ENCODE data around the gene STAT3. TPM values are rescaled to one million over a fixed set of nuclear protein-coding genes. Genes with fewer than 3 reads are reported as not detected.
"Not testable (repeated sequence)": the region's sequence is repeated elsewhere in the genome, so short reads cannot be mapped to it uniquely, and the experiment has no call there.

Gene STAT3
- total and polyA plus RNA-seq, 4 donors, result 34.1 to 297 (median 178) TPM

GRCh38 chr17:42268236-42268635 lies 120.0 kb downstream of the STAT3 start:
- DNase-seq (no peak), ATAC-seq (ENCODE audit: low FRiP score) (no peak)
- H3K27ac ChIP-seq (ENCODE audit: low read depth in 1 of 2, low read length in 2 of 2), result no peak overlapping the region
- WGBS, 2 donors, result 83 to 88% methylated on average over 5 of the region's 5 CpGs
- no peaks in the 10 kb centered on the region for H3K9me3 ChIP-seq (ENCODE audit: control insufficient read depth, low read length)
- no peak overlapping the region for H3K4me3 ChIP-seq (ENCODE audit: low read length in 2 of 2)
- H3K27me3 ChIP-seq (ENCODE audit: control insufficient read depth in 1 of 2, insufficient read depth in 2 of 2, low read length in 1 of 2), result no peaks in the 10 kb centered on the region
- H3K4me1 ChIP-seq (ENCODE audit: control insufficient read depth in 1 of 2, insufficient read depth in 2 of 2, low read length in 2 of 2), result no peaks in the 10 kb centered on the region
- H3K36me3 ChIP-seq (ENCODE audit: control insufficient read depth in 1 of 2, insufficient read depth in 2 of 2, low read length in 1 of 2), result no peaks in the 10 kb centered on the region
- intact Hi-C loops (cut with DNase I), result no loop called here

- Histone ChIP-seq H3K36me3 (ENCODE audit: control insufficient read depth in 1 of 2, insufficient read depth in 2 of 2, low read length in 1 of 2) (no peaks in the 10 kb centered on the region), H3K27ac (ENCODE audit: low read depth in 1 of 2, low read length in 2 of 2) (no peak overlapping the region), H3K9me3 (ENCODE audit: control insufficient read depth, low read length) (no peaks in the 10 kb centered on the region), H3K4me1 (ENCODE audit: control insufficient read depth in 1 of 2, insufficient read depth in 2 of 2, low read length in 2 of 2) (no peaks in the 10 kb centered on the region), H3K27me3 (ENCODE audit: control insufficient read depth in 1 of 2, insufficient read depth in 2 of 2, low read length in 1 of 2) (no peaks in the 10 kb centered on the region), H3K4me3 (ENCODE audit: low read length in 2 of 2) (no peak overlapping the region)
- ATAC-seq (ENCODE audit: low FRiP score), result no peak
- DNase-seq, result no peak
- intact Hi-C loops (cut with DNase I), result no loop called here
- WGBS, 2 donors, result 75 to 80% methylated on average over 9 of the region's 9 CpGs
Observed at GRCh38 chr17:42266918-42267766, 121.1 kb downstream of the STAT3 start.

- no peaks in the 10 kb centered on the region for H3K4me1 ChIP-seq (ENCODE audit: control insufficient read depth in 1 of 2, insufficient read depth in 2 of 2, low read length in 2 of 2)
- no peak for DNase-seq
- no peak overlapping the region for H3K4me3 ChIP-seq (ENCODE audit: low read length in 2 of 2)
- no peaks in the 10 kb centered on the region for H3K36me3 ChIP-seq (ENCODE audit: control insufficient read depth in 1 of 2, insufficient read depth in 2 of 2, low read length in 1 of 2)
- WGBS, 2 donors, result 66 to 76% methylated on average over 2 of the region's 2 CpGs
- ATAC-seq (ENCODE audit: low FRiP score), result no peak
- intact Hi-C loops (cut with DNase I), result no loop called here
- no peak overlapping the region for H3K27ac ChIP-seq (ENCODE audit: low read depth in 1 of 2, low read length in 2 of 2)
- H3K9me3 ChIP-seq (ENCODE audit: control insufficient read depth, low read length), result no peaks in the 10 kb centered on the region
- no peaks in the 10 kb centered on the region for H3K27me3 ChIP-seq (ENCODE audit: control insufficient read depth in 1 of 2, insufficient read depth in 2 of 2, low read length in 1 of 2)
Observed at GRCh38 chr17:42266462-42266861, 121.8 kb downstream of the STAT3 start.

- intact Hi-C loops (cut with DNase I); ATAC-seq (ENCODE audit: low FRiP score); H3K27ac ChIP-seq (ENCODE audit: low read depth in 1 of 2, low read length in 2 of 2); H3K4me3 ChIP-seq (ENCODE audit: low read length in 2 of 2); H3K36me3 ChIP-seq (ENCODE audit: control insufficient read depth in 1 of 2, insufficient read depth in 2 of 2, low read length in 1 of 2); H3K9me3 ChIP-seq (ENCODE audit: control insufficient read depth, low read length); H3K4me1 ChIP-seq (ENCODE audit: control insufficient read depth in 1 of 2, insufficient read depth in 2 of 2, low read length in 2 of 2); DNase-seq; H3K27me3 ChIP-seq (ENCODE audit: control insufficient read depth in 1 of 2, insufficient read depth in 2 of 2, low read length in 1 of 2): not testable (repeated sequence)
- 89% methylated on average over 2 of the region's 4 CpGs; no CpG with 5 or more reads in 1 of the 2 donors for WGBS, 2 donors
Observed at GRCh38 chr17:42264366-42264765, 123.9 kb downstream of the STAT3 start.

Other genes with a start within 250 kb of the STAT3 start
- gene RAB5C, start 233.5 kb downstream of the STAT3 start, total RNA-seq, result 100 to 1,000 TPM; 109 to 130 TPM
- gene RAB5C, start 233.5 kb downstream of the STAT3 start, polyA plus RNA-seq, result 100 to 1,000 TPM; 122 to 156 TPM
- gene KCNH4, start 207.3 kb downstream of the STAT3 start, total RNA-seq, result under 1 TPM; 0.15 to 0.32 TPM
- not detected for gene KCNH4, start 207.3 kb downstream of the STAT3 start, polyA plus RNA-seq
- not detected for gene HCRT, start 203.0 kb downstream of the STAT3 start, total RNA-seq
- not detected for gene HCRT, start 203.0 kb downstream of the STAT3 start, polyA plus RNA-seq
- 10 to 100 TPM; 17.3 to 26.0 TPM for gene GHDC, start 193.9 kb downstream of the STAT3 start, total RNA-seq
- gene GHDC, start 193.9 kb downstream of the STAT3 start, polyA plus RNA-seq, result 10 to 100 TPM; 13.1 to 27.5 TPM
- 100 to 1,000 TPM in 1 of 2 donors, 10 to 100 TPM in 1; 78.0 to 106 TPM for gene STAT5B, start 112.1 kb downstream of the STAT3 start, total RNA-seq
- 10 to 100 TPM; 18.0 to 54.6 TPM for gene STAT5B, start 112.1 kb downstream of the STAT3 start, polyA plus RNA-seq
- gene STAT5A, start 99.9 kb downstream of the STAT3 start, total RNA-seq, result 10 to 100 TPM; 42.1 to 63.2 TPM
- 10 to 100 TPM; 10.9 to 20.8 TPM for gene STAT5A, start 99.9 kb downstream of the STAT3 start, polyA plus RNA-seq
- 100 to 1,000 TPM; 569 to 643 TPM for gene CAVIN1, start 34.8 kb upstream of the STAT3 start, total RNA-seq
- gene CAVIN1, start 34.8 kb upstream of the STAT3 start, polyA plus RNA-seq, result 100 to 1,000 TPM; 350 to 422 TPM
- gene ATP6V0A1, start 70.4 kb upstream of the STAT3 start, total RNA-seq, result 100 to 1,000 TPM in 1 of 2 donors, 10 to 100 TPM in 1; 96.2 to 111 TPM
- 10 to 100 TPM; 13.4 to 47.5 TPM for gene ATP6V0A1, start 70.4 kb upstream of the STAT3 start, polyA plus RNA-seq
- 10 to 100 TPM; 38.8 to 41.9 TPM for gene NAGLU, start 147.8 kb upstream of the STAT3 start, total RNA-seq
- gene NAGLU, start 147.8 kb upstream of the STAT3 start, polyA plus RNA-seq, result 10 to 100 TPM; 22.3 to 75.0 TPM
- 1 to 10 TPM in 1 of 2 donors, under 1 TPM in 1; 0.62 to 1.3 TPM for gene HSD17B1, start 164.5 kb upstream of the STAT3 start, total RNA-seq
- 1 to 10 TPM in 1 of 2 donors, under 1 TPM in 1; 0.50 to 7.6 TPM for gene HSD17B1, start 164.5 kb upstream of the STAT3 start, polyA plus RNA-seq
- 10 to 100 TPM; 34.0 to 43.2 TPM for gene COASY, start 173.7 kb upstream of the STAT3 start, total RNA-seq
- gene COASY, start 173.7 kb upstream of the STAT3 start, polyA plus RNA-seq, result 10 to 100 TPM; 23.0 to 89.5 TPM
- gene MLX, start 178.7 kb upstream of the STAT3 start, total RNA-seq, result 10 to 100 TPM; 31.9 to 34.2 TPM
- gene MLX, start 178.7 kb upstream of the STAT3 start, polyA plus RNA-seq, result 10 to 100 TPM; 33.8 to 38.6 TPM
- 1 to 10 TPM; 3.9 to 5.2 TPM for gene PSMC3IP, start 189.3 kb upstream of the STAT3 start, total RNA-seq
- gene PSMC3IP, start 189.3 kb upstream of the STAT3 start, polyA plus RNA-seq, result 10 to 100 TPM in 1 of 2 donors, 1 to 10 TPM in 1; 3.8 to 14.4 TPM
- 10 to 100 TPM; 42.9 to 54.1 TPM for gene RETREG3, start 220.9 kb upstream of the STAT3 start, total RNA-seq
- gene RETREG3, start 220.9 kb upstream of the STAT3 start, polyA plus RNA-seq, result 10 to 100 TPM; 11.5 to 27.6 TPM
- gene TUBG1, start 221.2 kb upstream of the STAT3 start, total RNA-seq, result 10 to 100 TPM; 21.5 to 24.9 TPM
- 10 to 100 TPM; 15.7 to 19.5 TPM for gene TUBG1, start 221.2 kb upstream of the STAT3 start, polyA plus RNA-seq

All from aorta (tissue), 5 donors.